HL-60 (cell line): Measurements from ENCODE around the gene EAPP.
"Not testable (repeated sequence)": the region's sequence is repeated elsewhere in the genome, so short reads cannot be mapped to it uniquely, and the experiment has no call there.

Experiments used
- DNase-seq, 2 experiments: peaks; one replicate each; pipeline ENCODE4 v3.0.0-alpha.2; 2010 to 2020; ENCODE audit warnings: low read depth in 1 of 2, low spot score in 1 of 2
- H3K27ac ChIP-seq: fragments of 250-450 bp; sonication (Bioruptor Pico); replicated peaks from 2 replicates; pipeline ENCODE4 v1.5.1; 2020; ENCODE audit warnings: mild to moderate bottlenecking, moderate library complexity
- H3K27me3 ChIP-seq: fragments of 250-450 bp; sonication (Bioruptor Pico); 2 replicates; pipeline ENCODE4 v1.5.1; 2021; ENCODE audit warnings: mild to moderate bottlenecking, moderate library complexity; ENCODE audit not compliant: insufficient read depth, poor library complexity, severe bottlenecking
- H3K4me3 ChIP-seq: replicated peaks from 2 replicates; pipeline ENCODE4 v1.5.1; 2011; ENCODE audit warnings: mild to moderate bottlenecking, control low read depth, low read length; ENCODE audit not compliant: insufficient read depth
- GABPA ChIP-seq: IDR thresholded peaks from 2 replicates; pipeline ENCODE4 v1.6.1; 2012; ENCODE audit warnings: low read depth
- POLR2AphosphoS5 ChIP-seq: IDR thresholded peaks from 2 replicates; pipeline ENCODE4 v1.6.1; 2012; ENCODE audit warnings: low read depth
- SPI1 ChIP-seq: IDR thresholded peaks from 2 replicates; pipeline ENCODE4 v1.6.1; 2012; ENCODE audit warnings: low read depth, mild to moderate bottlenecking, borderline replicate concordance
- TF ChIP-seq, protein P1 (sequence below): IDR thresholded peaks from one replicate; pipeline ENCODE4 v1.5.1; 2011; ENCODE audit warnings: low read length, control low read depth, inconsistent platforms; ENCODE audit not compliant: insufficient read depth
- TF ChIP-seq, protein P2 (sequence below): IDR thresholded peaks from 2 replicates; pipeline ENCODE4 v1.6.1; 2012; ENCODE audit warnings: low read depth; ENCODE audit not compliant: insufficient replicate concordance

The EAPP gene

DNA sequence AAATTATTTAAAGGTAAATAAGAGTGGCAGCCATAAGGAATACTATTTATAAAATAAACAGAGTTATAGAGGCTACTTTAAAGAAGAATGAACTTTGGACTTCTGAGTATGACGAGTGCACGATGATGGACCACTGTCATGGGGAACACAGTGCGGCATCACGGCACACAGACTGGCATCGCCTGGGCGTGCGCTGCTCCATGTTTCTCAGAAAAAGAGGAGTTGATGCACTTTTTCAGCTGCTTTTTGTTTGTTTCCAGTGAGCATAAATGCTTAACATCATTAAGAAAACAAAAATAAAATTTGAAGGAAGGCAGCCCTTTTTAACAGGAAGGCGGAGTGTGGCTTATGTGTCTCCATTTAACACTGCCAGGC, 23.3 kb upstream of the EAPP start:
- Histone ChIP-seq H3K27ac (no peak overlapping the region), H3K4me3 (no peak overlapping the region), H3K27me3 (no peaks in the 10 kb centered on the region)
- TF ChIP-seq SPI1 (no peak), POLR2AphosphoS5 (no peak), GABPA (no peak)
- TF ChIP-seq, protein P1, sequence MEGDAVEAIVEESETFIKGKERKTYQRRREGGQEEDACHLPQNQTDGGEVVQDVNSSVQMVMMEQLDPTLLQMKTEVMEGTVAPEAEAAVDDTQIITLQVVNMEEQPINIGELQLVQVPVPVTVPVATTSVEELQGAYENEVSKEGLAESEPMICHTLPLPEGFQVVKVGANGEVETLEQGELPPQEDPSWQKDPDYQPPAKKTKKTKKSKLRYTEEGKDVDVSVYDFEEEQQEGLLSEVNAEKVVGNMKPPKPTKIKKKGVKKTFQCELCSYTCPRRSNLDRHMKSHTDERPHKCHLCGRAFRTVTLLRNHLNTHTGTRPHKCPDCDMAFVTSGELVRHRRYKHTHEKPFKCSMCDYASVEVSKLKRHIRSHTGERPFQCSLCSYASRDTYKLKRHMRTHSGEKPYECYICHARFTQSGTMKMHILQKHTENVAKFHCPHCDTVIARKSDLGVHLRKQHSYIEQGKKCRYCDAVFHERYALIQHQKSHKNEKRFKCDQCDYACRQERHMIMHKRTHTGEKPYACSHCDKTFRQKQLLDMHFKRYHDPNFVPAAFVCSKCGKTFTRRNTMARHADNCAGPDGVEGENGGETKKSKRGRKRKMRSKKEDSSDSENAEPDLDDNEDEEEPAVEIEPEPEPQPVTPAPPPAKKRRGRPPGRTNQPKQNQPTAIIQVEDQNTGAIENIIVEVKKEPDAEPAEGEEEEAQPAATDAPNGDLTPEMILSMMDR: no peak
- TF ChIP-seq, protein P2, sequence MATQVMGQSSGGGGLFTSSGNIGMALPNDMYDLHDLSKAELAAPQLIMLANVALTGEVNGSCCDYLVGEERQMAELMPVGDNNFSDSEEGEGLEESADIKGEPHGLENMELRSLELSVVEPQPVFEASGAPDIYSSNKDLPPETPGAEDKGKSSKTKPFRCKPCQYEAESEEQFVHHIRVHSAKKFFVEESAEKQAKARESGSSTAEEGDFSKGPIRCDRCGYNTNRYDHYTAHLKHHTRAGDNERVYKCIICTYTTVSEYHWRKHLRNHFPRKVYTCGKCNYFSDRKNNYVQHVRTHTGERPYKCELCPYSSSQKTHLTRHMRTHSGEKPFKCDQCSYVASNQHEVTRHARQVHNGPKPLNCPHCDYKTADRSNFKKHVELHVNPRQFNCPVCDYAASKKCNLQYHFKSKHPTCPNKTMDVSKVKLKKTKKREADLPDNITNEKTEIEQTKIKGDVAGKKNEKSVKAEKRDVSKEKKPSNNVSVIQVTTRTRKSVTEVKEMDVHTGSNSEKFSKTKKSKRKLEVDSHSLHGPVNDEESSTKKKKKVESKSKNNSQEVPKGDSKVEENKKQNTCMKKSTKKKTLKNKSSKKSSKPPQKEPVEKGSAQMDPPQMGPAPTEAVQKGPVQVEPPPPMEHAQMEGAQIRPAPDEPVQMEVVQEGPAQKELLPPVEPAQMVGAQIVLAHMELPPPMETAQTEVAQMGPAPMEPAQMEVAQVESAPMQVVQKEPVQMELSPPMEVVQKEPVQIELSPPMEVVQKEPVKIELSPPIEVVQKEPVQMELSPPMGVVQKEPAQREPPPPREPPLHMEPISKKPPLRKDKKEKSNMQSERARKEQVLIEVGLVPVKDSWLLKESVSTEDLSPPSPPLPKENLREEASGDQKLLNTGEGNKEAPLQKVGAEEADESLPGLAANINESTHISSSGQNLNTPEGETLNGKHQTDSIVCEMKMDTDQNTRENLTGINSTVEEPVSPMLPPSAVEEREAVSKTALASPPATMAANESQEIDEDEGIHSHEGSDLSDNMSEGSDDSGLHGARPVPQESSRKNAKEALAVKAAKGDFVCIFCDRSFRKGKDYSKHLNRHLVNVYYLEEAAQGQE: no peak
- no peak for DNase-seq

DNA sequence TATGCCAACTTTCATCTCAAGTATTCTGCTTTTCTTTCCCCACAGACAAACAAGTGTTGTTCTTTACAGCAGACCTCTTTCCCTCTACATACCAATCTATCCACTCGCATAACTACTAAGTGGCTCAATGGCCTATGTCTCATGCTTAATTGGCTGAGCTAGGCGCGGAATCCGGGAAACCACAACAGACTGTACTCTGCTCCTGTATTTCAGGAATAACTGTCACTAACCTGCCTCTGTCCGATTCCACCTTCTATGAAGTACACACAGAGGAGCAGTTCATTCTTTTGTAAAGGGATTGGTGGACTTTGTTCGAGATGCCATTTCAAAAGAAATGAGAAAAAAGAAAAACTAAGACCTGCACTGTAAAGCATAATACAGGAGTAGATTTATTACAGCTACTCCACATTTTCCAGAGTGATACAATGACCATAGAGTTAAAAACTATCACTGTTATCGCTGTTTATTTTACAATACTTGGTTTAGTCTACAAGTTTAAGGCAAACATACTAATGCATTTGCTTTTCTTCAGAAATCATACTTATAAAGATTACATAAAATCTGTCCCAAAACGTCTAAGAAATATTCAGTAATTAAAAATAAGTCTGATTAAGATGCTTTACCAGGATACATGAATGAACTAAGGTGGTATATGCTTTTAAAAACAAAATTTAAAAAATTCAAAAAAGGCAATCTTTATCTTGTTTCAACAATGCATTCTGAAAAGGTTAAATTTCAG, 22.7 kb upstream of the EAPP start:
- DNase-seq, H3K4me3 ChIP-seq, H3K27ac ChIP-seq, H3K27me3 ChIP-seq: not testable (repeated sequence)

DNA sequence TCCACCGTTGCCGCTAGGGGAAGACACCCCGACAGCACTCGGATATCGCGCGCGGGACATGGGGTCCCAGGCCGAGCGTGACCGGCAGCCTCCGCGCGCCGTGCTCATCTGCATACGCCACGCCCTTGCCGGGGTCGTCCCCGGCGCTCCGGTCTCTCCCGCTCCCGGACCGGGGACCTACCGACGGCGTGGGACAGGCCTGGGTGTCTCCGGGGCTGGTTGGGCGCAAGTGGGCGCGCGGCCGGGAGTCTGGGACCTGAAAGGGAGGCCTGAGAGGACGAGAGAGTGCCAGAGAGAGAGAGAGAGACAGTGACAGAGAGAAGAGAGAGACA, 17.0 kb upstream of the EAPP start:
- H3K27me3 ChIP-seq, DNase-seq, H3K27ac ChIP-seq, H3K4me3 ChIP-seq: not testable (repeated sequence)

DNA sequence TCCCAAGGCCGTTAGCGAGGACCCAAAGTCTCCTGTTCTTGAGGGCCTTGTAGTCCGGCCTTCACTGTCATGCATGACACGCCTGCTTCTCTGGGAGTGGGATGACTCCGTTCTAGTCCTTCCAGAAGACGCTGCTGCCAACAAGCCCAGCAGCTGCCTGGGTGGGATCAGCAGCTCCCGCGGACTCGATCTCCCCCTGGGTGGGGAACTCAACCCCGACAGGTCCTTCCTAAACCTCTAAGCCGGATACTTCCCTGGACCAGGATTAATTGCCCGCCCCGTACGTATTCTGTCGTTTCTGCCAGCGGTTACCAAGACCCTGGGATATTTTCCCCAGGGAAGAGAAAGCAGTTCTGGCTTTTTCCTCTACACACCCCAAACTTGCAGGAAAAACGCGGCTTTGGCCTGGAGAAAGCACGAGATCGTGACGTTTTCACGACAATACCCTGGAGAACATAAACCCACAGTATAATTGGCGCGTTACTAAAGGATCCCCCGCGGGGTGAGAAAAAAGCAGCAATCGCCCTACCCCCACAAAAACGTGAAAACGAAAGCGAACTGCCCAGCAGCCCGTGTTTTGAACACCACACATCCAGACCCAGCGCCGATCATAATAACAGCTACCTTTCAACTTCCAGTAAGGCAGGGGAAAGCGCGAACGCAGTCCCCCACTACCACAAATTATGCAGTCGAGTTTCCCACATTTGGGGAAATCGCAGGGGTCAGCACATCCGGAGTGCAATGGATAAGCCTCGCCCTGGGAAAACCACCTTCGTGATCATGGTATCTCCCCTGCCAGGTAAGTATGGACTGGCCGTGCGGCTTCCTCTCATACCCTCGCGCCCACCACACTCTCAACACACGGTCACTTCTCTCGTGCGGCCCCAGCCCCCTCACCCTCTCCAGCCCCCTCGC, 16.3 kb upstream of the EAPP start:
- not testable (repeated sequence) for H3K27ac ChIP-seq, H3K4me3 ChIP-seq, DNase-seq, H3K27me3 ChIP-seq

DNA sequence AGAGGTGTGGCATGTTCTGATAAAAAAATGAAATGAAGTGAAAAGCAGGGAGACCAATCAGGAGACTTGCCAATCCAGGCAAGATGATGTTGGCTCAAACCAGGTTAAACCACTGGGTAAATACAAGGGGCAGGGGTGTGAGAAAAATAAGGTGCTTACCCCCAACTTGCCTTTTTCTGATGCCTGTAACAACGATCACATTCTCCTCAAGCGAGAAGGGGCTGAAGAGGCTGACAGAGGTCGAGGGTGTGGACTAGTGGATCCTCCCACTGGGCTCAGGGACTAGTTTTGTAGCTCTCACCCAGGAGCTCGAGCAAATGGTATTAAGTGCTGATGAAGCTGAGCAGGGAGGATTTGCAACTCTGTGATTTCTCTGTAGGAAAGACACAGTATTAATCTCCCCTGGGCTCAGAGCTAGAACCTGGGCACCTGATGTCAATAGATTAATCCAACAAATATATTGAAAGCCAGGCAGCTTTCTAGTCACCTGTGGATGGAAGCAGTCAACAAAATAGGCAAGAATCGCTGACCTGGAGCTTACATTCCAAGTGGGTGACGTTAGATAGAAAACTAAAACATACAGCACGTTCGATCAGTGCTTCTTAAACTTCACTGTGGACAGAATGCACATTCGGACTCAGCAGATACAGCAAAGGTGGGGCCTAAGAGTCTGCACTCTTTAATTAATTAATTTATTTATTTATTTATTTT, 15.2 kb upstream of the EAPP start:
- no peak for DNase-seq
- TF ChIP-seq, protein P1: no peak
- TF ChIP-seq GABPA (no peak), POLR2AphosphoS5 (no peak), SPI1 (no peak)
- TF ChIP-seq, protein P2: no peak
- H3K4me3 ChIP-seq: no peak overlapping the region
- H3K27ac ChIP-seq: no peak overlapping the region
- H3K27me3 ChIP-seq: no peaks in the 10 kb centered on the region

DNA sequence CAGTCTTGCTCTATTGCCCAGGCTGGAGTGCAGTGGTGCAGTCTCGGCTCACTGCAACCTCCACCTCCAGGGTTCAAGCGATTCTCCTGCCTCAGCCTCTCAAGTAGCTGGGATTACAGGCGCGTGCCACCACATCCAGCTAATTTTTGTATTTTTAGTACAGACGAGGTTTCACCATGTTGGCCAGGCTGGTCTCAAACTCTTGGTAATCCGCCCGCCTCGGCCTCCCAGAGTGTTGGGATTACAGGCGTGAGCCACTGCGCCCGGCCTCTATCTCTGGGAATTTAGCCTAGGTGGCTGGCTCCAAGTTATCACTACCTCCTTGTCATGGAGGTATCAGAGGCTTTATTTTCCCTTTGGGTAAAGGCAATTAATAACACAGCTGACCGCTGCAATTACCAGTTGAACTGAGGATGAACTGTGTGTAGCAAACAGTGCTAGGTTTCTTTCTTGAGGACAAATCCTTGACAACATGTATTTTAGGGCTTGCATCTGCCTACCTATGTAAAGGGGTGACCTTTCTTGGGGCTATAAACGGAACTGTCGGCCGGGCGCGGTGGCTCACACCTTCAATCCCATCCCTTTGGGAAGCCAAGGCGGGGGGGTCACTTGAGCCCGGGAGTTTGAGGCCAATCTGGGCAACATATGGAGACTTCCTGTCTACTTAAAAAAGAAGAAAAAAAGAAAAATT, 9.9 kb upstream of the EAPP start:
- not testable (repeated sequence) for H3K27ac ChIP-seq, H3K27me3 ChIP-seq, DNase-seq, H3K4me3 ChIP-seq
